Parathyroid adenoma (tissue), 2 donors: ENCODE measurements around the gene ASZ1.

Source experiments
- H2AFZ ChIP-seq: fragments of 300-600 bp; sonication (generic); one replicate; pipeline ENCODE4 v1.7.0; 2017; ENCODE audit warnings: antibody characterized with exemption, mild to moderate bottlenecking
- H3K27ac ChIP-seq: fragments of 300-600 bp; sonication (generic); one replicate; pipeline ENCODE4 v1.7.0; 2017
- H3K27me3 ChIP-seq: fragments of 300-600 bp; sonication (generic); one replicate; pipeline ENCODE4 v1.7.0; 2017; ENCODE audit warnings: low read length; ENCODE audit not compliant: control insufficient read depth, insufficient read depth
- H3K36me3 ChIP-seq: fragments of 300-600 bp; sonication (generic); one replicate; pipeline ENCODE4 v1.7.0; 2017; ENCODE audit warnings: low read length; ENCODE audit not compliant: control insufficient read depth, insufficient read depth
- H3K4me1 ChIP-seq: fragments of 300-600 bp; sonication (generic); one replicate; pipeline ENCODE4 v1.7.0; 2017; ENCODE audit warnings: control low read depth
- H3K4me2 ChIP-seq: fragments of 300-600 bp; sonication (generic); one replicate; pipeline ENCODE4 v1.7.0; 2017; ENCODE audit warnings: low read length
- H3K4me3 ChIP-seq: fragments of 300-600 bp; sonication (generic); one replicate; pipeline ENCODE4 v1.7.0; 2017; ENCODE audit warnings: low read depth, low read length
- H3K79me2 ChIP-seq: fragments of 300-600 bp; sonication (generic); one replicate; pipeline ENCODE4 v1.7.0; 2017; ENCODE audit warnings: control low read depth
- H3K9ac ChIP-seq: fragments of 300-600 bp; sonication (generic); one replicate; pipeline ENCODE4 v1.7.0; 2017; ENCODE audit warnings: mild to moderate bottlenecking
- H3K9me3 ChIP-seq: fragments of 300-600 bp; sonication (generic); one replicate; pipeline ENCODE4 v1.7.0; 2017; ENCODE audit warnings: low read length; ENCODE audit not compliant: control insufficient read depth
- CTCF ChIP-seq: fragments of 300-600 bp; sonication (generic); IDR thresholded peaks from one replicate; pipeline ENCODE4 v1.7.0; 2017; ENCODE audit warnings: antibody characterized with exemption, mild to moderate bottlenecking
- donor health status: primary hyperparathyroidism.

ASZ1 gene

GRCh38 chr7:117385363-117386109 is 41.8 kb downstream of the ASZ1 start:
- H3K9ac ChIP-seq, result no peak overlapping the region
- H3K9me3 ChIP-seq, result no peaks in the 10 kb centered on the region
- no peaks in the 10 kb centered on the region for H3K4me1 ChIP-seq
- H3K36me3 ChIP-seq, result no peaks in the 10 kb centered on the region
- no peak overlapping the region for H2AFZ ChIP-seq
- no peaks in the 10 kb centered on the region for H3K27me3 ChIP-seq
- no peak overlapping the region for H3K4me2 ChIP-seq
- TF ChIP-seq CTCF, result peak; percentile 6
- no peak overlapping the region for H3K4me3 ChIP-seq
- H3K79me2 ChIP-seq, result no peaks in the 10 kb centered on the region
- H3K27ac ChIP-seq, result no peak overlapping the region

DNA sequence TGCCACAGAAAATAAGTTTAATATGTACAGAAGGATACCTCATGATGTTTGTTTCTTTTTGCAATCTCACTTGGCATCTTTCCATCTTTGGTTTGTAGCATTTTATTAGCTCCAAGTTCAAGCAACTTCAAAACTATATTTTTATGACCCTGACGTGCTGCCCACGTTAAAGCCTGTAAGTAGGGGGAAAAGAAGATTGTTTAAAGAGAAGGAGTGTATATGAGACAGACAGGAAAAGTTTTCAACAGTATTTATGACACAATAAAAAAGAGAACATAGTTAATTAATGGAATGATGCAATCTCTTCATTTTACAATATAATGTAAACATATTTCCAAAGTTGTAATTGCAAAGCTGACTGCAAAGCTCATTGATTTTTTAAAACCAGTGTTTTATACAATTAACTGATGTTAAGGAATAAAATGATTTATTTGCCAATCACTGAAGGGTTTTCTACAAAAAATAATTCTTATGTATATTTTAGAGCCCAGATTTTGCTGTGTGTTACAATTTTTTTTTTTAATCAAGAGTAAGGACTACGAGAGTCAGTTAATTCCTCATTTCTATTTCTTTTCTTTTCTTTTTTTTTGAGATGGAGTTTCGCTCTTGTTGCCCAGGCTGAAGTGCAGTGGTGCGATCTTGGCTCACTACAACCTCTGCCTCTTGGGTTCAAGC is 42.5 kb downstream of the ASZ1 start:
- H3K4me3 ChIP-seq, result no peak overlapping the region
- no peak overlapping the region for H3K27ac ChIP-seq
- no peak overlapping the region for H3K4me2 ChIP-seq
- H3K27me3 ChIP-seq, result no peaks in the 10 kb centered on the region
- H3K4me1 ChIP-seq, result no peaks in the 10 kb centered on the region
- H3K79me2 ChIP-seq, result no peaks in the 10 kb centered on the region
- H2AFZ ChIP-seq, result no peak overlapping the region
- H3K9me3 ChIP-seq, result no peaks in the 10 kb centered on the region
- H3K9ac ChIP-seq, result no peak overlapping the region
- no peak for TF ChIP-seq CTCF
- no peaks in the 10 kb centered on the region for H3K36me3 ChIP-seq

- H3K27ac ChIP-seq, result no peak overlapping the region
- H3K4me1 ChIP-seq, result no peaks in the 10 kb centered on the region
- no peaks in the 10 kb centered on the region for H3K79me2 ChIP-seq
These were observed 43.7 kb downstream of the ASZ1 start for GRCh38 chr7:117383483-117384189.

DNA sequence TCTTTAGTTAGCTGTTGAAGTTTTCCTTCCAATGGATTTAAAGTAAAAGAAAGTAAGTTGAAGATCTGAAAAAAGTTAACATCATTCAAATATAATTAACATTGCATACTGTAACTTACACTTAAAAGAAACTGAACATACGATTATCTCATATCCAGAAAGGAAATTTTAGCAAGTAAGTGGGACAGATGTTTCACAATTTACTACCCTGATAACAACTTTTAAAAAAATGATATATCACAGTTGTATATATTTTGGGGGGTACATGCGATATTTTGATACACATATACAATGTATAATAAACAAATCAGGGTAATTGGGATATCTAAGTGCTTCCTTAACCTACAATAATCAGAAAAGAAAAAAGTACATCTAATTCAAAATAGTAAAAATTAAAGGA is 44.2 kb downstream of the ASZ1 start:
- H3K27ac ChIP-seq, result no peak overlapping the region
- no peak overlapping the region for H3K4me3 ChIP-seq
- H3K79me2 ChIP-seq, result no peaks in the 10 kb centered on the region
- no peaks in the 10 kb centered on the region for H3K27me3 ChIP-seq
- no peak for TF ChIP-seq CTCF
- no peaks in the 10 kb centered on the region for H3K4me1 ChIP-seq
- no peaks in the 10 kb centered on the region for H3K9me3 ChIP-seq
- no peak overlapping the region for H3K4me2 ChIP-seq
- no peaks in the 10 kb centered on the region for H3K36me3 ChIP-seq
- no peak overlapping the region for H3K9ac ChIP-seq
- H2AFZ ChIP-seq, result no peak overlapping the region

More at GRCh38 chr7:117383483-117384189, 43.7 kb downstream of the ASZ1 start:
- Histone ChIP-seq H3K27me3 (no peaks in the 10 kb centered on the region), H3K36me3 (no peaks in the 10 kb centered on the region), H3K9me3 (no peaks in the 10 kb centered on the region), H2AFZ (no peak overlapping the region), H3K4me3 (no peak overlapping the region), H3K9ac (no peak overlapping the region), H3K4me2 (no peak overlapping the region)
- TF ChIP-seq CTCF, result no peak
